Activated CD4-positive, alpha-beta T cell treated with anti-CD3 and anti-CD28 coated beads for 36 hours (primary cell): Measurements from ENCODE around the gene CCDC182. TPM values are rescaled to one million over a fixed set of nuclear protein-coding genes. Genes with fewer than 3 reads are reported as not detected.

ENCODE experiments used
- ATAC-seq: fragments of 200-7000 bp; cut with Tn5 transposase; one replicate; pipeline ENCODE4 v1.10.0; 2021; ENCODE audit warnings: mild to moderate bottlenecking, moderate library complexity
- CTCF ChIA-PET: fragments of 350-600 bp; sonication (Branson Sonifier 250); formaldehyde crosslinking; loops from one replicate; lab custom pipeline; 2021; ENCODE audit warnings: antibody characterized with exemption; lab: Charles Lee
- POLR2A ChIA-PET: fragments of 350-600 bp; sonication (Branson Sonifier 250); formaldehyde crosslinking; loops from one replicate; lab custom pipeline; 2021; ENCODE audit warnings: antibody characterized with exemption, inconsistent platforms; lab: Charles Lee
- DNase-seq: peaks from one replicate; pipeline ENCODE4 v3.0.0-alpha.2; 2020
- H3K27ac Mint-ChIP-seq: one replicate; pipeline ENCODE4 v1.8.0; 2021; ENCODE audit warnings: mixed read lengths
- H3K27me3 Mint-ChIP-seq: one replicate; pipeline ENCODE4 v1.8.0; 2021; ENCODE audit warnings: mixed read lengths
- H3K36me3 Mint-ChIP-seq: one replicate; pipeline ENCODE4 v1.8.0; 2021; ENCODE audit warnings: low read depth, mixed read lengths
- H3K4me1 Mint-ChIP-seq: one replicate; pipeline ENCODE4 v1.8.0; 2021; ENCODE audit warnings: mixed read lengths
- H3K4me3 Mint-ChIP-seq: one replicate; pipeline ENCODE4 v1.8.0; 2021; ENCODE audit warnings: mild to moderate bottlenecking, moderate library complexity, mixed read lengths
- H3K9me3 Mint-ChIP-seq: one replicate; pipeline ENCODE4 v1.8.0; 2021; ENCODE audit warnings: low read depth, mixed read lengths
- intact Hi-C, 2 experiments: fragments of 100-400 bp; cut with DNase I in 1 of 2; cut with micrococcal nuclease in 1 of 2; formaldehyde crosslinking; loops; one replicate each; pipeline versions ENCODE4 v1.14.2 to v1.15.1; 2022 to 2024; cut with DNase I, micrococcal nuclease
- total RNA-seq, 2 experiments: library from RNA; stranded (reverse); gene quantifications; one replicate each; pipeline ENCODE4 v1.2.3, GENCODE V29; 2021

Gene CCDC182
- total RNA-seq, 2 experiments from 2014 or later: not detected

DNA sequence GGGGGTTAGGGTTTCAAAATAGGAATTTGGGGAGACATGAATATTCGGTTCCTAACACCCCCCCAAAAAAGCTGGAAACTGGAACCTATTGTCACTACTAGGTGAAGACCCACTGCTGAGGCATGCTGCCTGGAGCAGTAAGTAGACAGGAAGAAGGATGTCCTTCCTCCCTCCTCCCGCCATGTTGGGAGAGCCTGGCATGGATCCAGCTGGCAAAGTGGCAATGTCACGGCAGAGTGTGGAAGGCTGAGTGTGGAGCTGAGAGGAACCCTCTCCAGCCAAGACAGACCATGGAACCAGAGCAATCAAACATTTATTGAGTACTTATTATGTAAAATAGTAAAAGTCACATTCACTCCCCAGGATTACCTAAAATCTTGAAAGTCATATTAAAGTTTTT, 49.0 kb downstream of the CCDC182 start:
- no peak overlapping the region for H3K4me3 Mint-ChIP-seq
- ChIA-PET POLR2A (no interaction called here), CTCF (interaction anchor here (0.7 to 1.2 kb wide), 3 partner anchors 13 to 32 kb away, joined by 3 to 4 read pairs (median 3); no protein-coding TSS in a partner anchor)
- intact Hi-C loops: no loop called here
- H3K4me1 Mint-ChIP-seq: peaks cover 7% of the 10 kb centered on the region
- H3K9me3 Mint-ChIP-seq: peaks cover 2% of the 10 kb centered on the region
- ATAC-seq (no peak), DNase-seq (no peak)
- H3K27ac Mint-ChIP-seq: no peak overlapping the region
- peaks cover 5% of the 10 kb centered on the region for H3K36me3 Mint-ChIP-seq
- H3K27me3 Mint-ChIP-seq: no peaks in the 10 kb centered on the region

Other genes starting within 250 kb of the CCDC182 start
- gene MRPS23, start 104.7 kb upstream of the CCDC182 start, total RNA-seq: 10 to 100 TPM; 42.6 to 69.7 TPM
- under 1 TPM in 1 of 2 experiments, not detected in 1; 0.14 TPM for gene CUEDC1, start 210.1 kb upstream of the CCDC182 start, total RNA-seq
- gene VEZF1, start 243.0 kb upstream of the CCDC182 start, total RNA-seq: 10 to 100 TPM; 21.3 to 26.3 TPM